Myocyte (in vitro differentiated cells): ENCODE results near the gene ZNF48. TPM values are rescaled to one million over a fixed set of nuclear protein-coding genes. Genes with fewer than 3 reads are reported as not detected.
A peak's percentile ranks its signal among the peaks of the same experiment; 100 is the strongest.
"Not testable (repeated sequence)": the region's sequence is repeated elsewhere in the genome, so short reads cannot be mapped to it uniquely, and the experiment has no call there.

Experiments used
- DNase-seq: peaks from one replicate; pipeline ENCODE4 v3.0.0-alpha.2; 2012; ENCODE audit warnings: low read depth
- total RNA-seq: library from RNA; depleted of rRNA; stranded (reverse); fragments of >200 nt; gene quantifications from 2 replicates; pipeline ENCODE4 v1.2.3, GENCODE V29; 2014

ZNF48 gene
- total RNA-seq, 1 donor from 2014 or later: 13.2 TPM

DNA sequence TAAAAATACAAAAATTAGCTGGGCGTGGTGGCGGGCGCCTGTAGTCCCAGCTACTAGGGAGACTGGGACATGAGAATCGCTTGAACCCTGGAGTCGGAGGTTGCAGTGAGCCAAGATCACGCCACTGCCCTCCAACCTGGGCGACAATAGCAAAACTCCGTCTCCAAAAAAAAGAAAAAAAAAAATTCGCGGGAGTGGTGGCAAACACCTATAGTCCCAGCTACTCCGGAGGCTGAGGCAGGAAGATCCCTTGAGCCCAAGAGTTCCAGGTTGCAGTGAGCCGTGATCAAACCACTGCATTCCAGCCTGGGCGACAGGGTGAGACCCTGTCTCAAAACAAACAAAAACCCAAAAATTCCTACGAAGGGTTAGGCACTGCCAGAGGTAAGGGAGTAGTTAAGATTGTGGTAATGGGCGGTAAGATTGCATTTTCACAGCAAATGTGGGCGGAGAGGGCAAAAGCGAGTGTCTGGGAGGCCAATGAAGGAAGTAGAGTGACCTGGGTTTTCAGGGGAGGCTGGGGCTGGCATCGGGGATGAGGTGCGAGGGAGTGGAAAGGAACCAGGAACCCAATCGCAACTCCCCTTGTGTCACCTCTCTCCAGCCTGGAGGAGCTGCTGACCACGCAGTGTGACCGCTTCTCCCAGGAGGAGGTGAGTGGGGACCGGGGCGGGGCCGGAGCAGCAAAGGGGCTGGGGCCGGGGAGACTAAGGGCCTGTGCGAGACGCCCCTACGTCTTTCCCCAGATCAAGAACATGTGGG is 18.0 kb upstream of the ZNF48 start:
- no peak for DNase-seq

DNA sequence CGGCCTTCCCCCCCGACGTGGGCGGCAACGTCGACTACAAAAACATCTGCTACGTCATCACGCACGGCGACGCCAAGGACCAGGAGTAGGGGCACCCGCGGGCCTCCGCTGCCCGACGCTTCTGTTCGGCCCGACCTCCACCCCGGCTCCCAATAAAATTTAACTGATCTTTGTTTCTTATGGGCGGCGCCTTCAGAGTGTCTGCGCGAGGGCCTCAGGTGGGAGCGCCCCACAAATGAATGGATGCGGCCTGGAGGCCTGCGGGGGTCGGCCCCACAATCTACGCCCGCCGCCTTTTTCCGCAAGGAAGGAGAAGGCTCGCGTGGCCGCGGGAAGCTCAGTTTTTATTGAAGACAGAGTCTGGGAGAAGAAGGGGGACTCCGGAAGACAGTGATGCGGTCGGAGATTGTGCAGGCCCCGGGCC is 17.4 kb upstream of the ZNF48 start:
- peak; percentile 72 for DNase-seq

DNA sequence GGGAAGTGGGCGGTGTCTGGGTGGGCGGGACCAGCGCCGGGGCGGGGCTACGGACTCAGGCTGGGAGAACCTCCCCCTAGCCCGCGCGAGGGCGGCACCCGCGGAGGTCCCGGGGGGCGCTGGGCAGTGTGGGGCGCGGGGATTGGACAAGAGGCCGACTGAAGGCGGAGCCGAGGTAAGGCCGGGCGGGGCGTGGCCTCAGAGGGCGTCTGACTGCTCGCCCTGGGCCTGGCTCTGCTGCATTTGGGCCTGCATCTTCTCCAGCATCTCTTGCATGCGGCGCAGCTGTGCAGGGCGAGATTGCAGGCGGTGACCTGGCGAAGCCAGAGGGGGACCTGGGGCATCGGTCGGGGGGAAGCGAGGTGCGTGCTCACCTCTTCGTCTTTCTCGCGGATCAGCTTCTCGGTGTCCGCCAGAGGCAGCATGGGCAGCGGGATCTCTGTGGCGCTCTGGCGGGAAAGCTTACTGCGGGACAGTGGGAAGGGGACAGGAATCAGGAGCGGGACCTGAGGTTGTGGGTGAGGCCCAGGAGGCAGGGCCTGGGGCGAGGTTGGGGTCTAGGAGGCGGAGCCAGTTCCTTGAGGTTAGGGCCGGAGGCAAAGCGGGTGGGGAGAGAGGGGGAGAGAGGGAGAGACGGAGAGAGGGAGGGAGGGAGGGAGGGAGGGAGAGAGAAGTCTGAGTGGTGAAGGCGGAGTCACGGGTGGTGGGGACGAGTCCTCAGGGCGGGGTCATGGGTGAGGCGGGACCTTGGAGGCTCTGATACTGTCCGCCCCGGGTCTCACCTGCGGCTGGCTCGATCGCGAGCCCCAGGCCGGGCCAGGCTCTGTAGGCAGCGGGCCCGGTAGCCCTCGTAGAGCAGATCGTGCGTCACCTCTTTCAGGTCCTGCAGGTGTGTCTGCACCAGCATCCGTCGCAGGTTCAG is 16.7 kb upstream of the ZNF48 start:
- DNase-seq: peak; percentile 95

DNA sequence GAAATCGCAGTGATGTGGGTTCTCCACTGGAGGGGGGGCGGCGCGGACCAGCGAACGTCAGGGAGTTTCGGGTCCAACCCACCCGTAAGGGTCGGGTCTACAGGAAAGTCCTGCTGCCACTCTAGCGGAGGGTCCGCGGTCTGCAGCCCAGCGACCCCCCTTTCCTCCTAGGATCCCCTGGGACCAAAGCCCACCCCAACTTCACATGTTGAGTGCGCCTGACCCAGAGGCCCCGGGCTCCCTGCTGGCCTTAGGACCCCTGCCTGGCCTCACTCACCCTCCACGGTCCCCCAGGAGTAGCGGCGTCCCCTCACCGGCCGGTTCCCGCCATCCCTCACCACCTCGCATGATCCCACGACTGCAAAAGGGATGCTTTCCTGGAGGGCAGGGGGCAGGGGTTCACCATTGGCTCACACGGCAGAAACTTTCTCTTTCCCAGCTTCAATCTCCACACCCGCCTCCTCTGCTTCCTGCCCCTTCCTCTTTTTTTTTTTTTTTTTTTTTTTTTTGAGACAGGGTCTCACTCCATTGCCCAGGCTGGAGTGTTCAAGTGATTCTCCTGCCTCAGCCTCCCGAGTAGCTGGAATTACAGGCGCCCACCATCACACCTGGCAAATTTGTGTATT is 15.9 kb upstream of the ZNF48 start:
- peak; percentile 44 for DNase-seq

DNA sequence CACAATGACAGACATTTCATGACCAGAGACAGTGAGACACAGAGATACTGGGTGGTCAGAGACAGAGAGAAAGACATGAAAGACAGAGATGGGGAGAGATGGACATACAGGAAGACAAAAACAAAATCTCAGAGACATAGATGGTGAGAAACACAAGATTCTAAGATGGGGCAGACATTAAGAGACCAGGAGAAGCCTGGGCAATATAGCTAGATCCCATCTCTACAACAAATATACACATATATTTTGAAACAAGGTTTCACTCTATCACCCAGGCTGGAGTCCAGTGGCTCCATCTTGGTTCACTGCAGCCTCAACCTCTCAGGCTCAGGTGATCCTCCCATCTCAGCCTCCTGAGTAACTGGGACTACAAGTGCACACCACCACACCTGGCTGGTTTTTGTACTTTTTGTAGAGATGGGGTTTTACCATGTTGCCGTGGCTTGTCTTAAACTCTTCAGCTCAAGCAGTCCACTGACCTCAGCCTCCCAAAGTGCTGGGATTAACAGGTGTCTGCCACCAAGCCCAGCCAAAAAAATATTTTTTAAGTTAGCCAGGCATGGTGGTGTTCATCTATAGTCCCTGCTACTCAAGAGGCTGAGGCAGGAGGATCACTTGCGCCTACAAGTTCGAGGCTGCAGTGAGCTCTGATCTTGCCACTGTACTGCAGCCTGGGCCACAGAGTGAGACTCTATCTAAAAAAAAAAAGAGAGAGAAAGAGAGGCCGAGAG is 15.0 kb upstream of the ZNF48 start:
- peak; percentile 47 for DNase-seq

DNA sequence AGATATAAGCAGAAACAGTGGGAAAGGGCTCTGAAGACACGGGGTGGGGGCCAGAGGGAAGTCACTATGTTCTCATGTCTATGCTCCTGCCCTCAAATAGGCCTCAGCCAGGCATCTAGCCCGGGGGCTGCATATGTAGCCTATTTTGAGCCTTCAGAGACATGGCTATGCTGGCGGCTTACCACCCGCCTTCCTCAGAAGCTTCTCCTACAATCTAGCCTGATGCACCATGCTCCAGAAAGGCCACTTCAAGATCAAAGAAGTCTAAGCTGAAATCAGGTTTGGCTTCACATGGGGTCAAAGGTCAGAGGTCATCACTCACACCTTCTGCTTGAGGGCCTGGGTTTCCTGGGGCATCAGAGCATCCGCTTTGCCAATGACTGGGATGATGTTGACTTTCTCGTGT is 14.4 kb upstream of the ZNF48 start:
- DNase-seq: peak; percentile 71

DNA sequence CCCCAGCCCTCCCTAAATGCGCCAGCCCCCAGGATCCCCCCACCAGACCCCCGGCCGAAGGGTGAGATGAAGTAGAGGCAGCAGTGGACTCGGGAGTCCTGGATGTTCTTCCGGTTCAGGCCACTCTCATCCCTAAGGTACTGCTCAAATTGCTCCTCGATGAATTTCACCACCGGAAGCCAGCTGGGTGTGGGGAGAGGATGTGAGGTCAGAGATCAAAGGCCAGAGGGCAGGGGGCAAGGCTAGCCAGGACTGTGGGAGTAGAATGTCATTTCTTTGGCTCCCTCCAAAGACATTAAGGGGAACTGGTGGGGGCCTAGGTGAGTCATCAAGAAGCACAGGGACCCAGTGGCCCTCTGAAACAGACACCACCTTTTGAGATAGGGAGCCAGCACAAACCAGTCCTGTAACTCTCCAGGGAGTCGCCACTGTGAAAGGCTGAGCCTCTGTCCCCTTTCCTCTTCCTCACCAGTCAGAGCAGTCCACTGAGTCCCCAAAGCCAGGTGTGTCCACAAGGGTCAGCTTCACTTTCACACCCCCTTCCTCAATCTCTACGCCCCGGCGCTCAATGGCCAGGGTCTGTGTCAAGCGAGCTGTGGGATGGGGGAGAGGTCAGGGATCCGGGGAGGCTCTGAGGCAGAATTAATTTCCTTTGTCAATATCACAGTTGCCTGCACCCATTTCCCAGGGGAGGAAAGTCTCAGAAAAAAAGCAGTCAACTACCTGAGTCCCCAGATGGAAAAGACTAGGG is 13.8 kb upstream of the ZNF48 start:
- peak; percentile 59 for DNase-seq

DNA sequence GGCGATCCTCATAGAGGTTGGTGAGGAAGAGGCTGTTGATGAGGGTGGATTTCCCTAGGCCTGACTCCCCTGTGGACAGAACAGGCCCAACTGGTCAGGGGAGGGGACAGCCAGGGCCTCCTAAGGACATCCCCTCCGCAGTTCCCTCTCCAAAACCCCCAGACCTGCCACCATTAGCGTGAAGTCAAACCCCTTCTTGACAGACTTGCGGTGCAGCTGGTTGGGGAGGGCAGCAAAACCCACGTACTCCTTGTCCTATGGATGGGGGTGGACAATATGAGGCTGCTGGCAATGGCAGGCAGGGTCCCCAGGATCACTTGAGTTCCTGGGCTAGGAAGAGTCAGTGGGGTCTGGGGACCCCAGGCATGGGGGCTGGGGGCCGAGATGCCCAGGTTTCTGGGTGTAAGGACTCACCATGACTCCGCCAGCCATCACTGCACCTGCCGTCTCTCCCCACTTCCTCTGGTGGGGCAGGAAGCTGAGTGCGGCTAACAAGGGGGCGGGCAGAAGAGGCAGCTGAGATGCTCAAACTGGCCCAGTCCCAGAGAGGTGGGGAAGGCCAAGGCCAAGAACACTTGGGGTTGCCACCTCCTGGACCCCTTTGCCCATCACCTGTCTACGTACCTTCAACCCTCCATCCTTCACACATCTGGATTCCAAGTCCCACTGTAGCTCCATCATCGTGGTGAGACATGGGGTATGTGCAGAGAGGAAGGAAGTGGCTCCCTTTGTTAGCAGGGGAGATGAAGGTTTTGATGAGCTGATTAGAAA is 12.9 kb upstream of the ZNF48 start, which contains the start of gene SEPTIN1:
Gene SEPTIN1 (minus strand): TSS at position 451 of the 771 bp plus-strand sequence. CDS start 19 bp downstream, at position 432.
- peak; percentile 44 for DNase-seq

DNA sequence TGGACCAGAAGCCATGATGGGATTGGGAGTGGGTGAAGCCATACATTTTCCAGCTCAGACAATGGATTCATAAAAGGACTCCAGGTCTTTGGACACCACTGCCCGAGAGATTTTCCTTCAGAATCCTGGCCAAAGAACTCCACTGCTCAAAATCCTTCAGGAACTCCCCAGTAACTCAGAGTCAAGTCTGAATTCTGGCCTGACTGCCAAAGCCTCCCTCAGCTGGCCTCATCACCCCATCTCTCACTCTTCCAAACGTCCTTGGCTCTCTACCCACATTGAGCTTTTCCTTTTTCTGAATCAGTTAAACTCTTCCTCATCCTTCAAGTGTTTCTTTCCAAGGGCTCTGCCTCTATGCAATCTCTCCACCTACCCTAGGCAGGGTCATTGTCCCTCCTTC is 11.7 kb upstream of the ZNF48 start:
- DNase-seq: no peak

DNA sequence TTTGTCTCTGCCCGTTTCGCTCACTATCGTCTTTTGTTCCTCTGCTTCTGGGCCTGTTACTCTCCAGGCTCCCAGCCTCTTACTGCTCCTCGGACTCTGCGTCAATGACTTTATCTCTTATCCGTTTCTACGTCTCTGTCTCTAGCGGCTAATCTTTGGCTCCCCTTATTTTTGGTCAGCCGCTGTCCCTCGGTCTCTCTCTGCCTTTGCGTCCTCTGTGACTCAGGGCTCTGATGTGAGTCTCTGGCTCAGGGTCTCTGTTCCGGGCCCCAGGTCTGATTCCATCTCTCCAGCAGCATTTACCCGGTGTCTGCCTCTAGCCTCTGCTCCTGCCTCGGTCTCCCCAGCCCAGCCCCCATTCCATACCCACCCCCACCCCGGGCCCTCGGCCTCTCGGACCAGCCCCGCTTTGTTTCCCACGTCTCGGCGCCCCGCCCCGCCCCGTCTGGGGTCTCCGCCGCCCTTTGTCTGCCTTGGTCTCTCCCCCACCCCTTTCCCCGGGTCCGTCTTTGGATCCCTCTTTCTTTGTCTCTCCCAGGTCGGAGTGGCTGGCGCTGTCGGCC is 547 bp upstream of the ZNF48 start:
- DNase-seq: peak; percentile 40

DNA sequence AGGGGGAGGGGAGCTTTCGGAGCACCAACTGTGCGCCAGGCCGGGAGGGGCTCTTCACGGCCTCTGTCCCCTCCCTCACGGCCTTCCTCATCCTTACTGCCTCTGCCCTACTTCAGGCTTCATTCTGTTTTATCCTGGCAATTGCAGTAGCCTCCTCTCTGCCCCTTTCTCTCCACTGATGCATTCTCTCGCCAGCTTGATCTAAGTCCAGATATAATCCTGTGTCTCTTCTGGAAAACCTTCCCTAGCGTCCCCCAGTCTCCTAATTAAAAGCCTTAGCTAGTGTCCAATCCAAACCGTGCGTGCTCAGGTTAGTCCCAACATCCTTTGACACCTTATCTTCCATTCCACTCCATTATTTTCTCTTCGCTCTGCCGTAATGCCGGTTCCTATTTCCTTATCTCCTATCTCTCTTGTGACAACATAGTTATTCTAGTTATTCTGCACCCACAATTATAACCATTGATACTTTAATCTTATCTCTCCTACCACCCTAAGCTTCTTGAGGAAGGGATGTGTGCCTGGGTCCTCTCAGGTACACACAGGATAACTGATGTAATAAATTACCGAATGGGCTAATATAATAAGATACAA is 869 bp downstream of the ZNF48 start:
- DNase-seq: no peak

DNA sequence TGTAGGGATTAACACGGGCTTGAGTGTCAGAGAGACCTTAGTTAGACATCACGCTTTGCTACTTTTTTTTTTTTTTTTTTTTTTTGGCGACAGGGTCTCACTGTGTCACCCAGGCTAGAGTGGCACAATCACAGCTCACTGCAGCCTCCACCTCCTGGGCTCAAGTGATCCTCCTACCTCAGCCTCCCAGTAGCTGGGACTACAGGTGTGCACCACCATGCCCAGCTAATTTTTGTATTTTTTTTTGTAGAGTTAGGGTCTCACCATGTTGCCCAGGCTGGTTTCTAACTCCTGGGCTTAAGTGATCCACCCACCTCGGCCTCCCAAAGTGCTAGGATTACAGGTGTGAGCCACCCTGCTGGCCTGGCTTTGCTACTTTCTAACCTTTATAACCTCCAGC is 1.4 kb downstream of the ZNF48 start:
- DNase-seq: not testable (repeated sequence)

DNA sequence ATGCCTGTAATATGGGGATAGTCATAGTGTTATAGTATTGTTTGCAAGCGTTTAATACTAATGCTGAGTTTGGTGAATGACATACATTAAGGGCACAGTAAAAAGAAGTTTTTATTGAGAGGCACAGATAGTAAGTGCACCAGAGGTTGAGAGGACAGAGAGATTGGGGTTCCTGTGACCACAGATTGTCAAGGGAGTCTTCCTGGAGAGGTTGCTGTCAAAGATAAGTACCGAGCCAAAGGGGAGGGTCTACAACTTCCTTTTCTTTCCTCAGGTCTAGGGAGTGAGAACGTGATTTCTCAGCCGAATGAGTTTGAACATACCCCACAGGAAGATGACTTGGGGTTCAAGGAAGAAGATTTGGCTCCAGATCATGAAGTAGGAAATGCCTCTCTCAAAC is 1.8 kb downstream of the ZNF48 start:
- no peak for DNase-seq

DNA sequence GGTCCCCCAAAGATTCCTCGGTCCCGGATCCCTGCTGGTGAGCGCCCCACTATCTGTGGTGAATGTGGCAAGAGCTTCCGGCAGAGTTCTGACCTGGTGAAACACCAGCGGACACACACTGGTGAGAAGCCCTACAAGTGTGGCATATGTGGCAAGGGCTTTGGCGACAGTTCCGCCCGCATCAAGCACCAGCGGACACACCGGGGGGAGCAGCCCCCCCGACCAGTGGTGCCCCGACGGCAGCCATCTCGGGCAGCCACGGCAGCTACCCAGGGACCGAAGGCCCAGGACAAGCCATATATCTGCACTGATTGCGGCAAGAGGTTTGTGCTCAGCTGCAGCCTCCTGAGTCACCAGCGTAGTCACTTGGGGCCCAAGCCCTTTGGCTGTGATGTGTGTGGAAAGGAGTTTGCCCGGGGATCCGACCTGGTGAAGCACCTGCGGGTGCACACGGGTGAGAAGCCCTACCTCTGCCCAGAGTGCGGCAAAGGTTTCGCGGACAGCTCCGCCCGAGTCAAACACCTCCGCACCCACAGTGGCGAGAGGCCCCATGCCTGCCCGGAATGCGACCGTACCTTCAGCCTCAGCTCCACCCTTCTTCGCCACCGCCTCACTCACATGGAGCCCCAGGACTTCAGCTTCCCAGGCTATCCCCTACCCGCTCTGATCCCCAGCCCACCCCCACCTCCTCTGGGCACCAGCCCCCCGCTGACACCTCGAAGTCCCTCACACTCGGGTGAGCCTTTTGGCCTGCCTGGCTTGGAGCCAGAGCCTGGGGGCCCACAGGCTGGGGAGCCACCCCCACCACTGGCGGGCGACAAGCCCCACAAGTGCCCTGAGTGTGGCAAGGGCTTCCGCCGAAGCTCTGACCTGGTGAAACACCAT is 2.8 kb downstream of the ZNF48 start:
- DNase-seq: no peak

DNA sequence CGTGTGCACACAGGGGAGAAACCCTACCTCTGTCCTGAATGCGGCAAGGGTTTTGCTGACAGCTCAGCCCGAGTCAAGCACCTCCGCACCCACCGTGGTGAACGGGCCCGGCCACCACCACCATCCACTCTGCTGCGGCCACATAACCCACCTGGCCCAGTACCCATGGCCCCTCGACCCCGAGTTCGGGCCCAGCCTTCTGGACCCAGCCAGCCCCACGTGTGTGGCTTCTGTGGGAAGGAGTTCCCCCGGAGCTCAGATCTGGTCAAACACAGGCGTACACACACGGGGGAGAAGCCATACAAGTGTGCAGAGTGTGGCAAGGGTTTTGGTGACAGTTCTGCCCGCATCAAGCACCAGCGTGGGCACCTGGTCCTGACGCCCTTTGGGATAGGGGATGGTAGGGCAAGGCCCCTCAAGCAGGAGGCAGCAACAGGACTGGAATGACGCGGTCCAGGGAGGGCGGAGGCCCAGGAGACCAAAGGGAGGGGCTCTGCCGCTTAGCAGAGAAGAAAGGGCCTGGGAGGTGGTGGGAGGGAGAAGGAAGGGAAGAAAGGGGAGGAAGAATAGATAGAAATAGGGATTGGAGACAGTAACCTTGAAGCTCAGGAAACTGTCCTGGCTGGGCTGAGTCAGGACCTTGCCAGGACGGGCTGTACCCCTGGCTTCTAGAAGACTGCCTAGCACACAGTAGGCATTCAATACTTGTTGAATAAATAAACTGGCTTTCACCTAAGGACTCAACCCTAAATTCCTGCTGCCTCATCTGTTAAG is 3.6 kb downstream of the ZNF48 start:
- DNase-seq: no peak

DNA sequence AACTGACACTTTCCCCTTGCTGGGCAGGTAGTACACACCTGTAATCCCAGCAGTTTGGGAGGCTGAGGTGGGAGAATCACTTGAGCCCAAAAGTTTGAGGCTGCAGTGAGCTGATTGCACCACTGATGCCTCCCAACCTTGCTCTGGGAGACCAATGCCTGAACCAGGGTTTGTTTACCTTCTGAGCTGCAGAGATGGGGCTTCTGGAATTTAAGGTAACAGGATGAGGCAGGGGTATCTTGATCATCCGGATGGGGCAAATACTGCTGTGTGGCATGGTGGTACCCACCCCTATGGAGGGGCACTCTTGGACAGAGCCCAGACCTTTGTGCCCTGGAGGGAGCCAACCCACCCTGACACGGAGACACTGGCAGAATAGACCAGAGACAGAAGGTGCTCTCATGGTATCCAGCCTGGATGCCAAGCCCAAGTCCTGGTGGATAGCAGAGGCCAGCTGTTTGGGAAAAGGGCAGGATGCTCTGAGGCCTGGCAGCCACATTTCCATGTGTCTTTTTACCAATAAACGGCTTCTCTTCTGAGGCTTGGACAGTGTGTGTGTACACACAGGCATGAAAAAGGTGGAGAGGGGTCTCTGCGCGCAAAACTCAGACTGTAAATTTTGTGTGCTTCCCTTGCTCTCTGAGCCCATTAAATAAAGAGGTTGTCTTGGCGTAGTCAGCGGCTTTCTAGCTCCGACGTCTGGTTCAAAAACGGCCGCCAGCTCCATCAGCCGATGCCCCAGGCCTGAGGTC is 4.4 kb downstream of the ZNF48 start:
- no peak for DNase-seq
